Thyroid gland (tissue), 4 donors: Measurements from ENCODE around the gene ZNF213.

ENCODE experiments used
- CTCF ChIP-seq, 6 experiments: fragments of 200-600 bp in 3 of 6; fragments of 450-650 bp in 3 of 6; sonication (generic) in 3 of 6; IDR thresholded peaks; one replicate each; pipeline ENCODE4 v1.5.1; 2016 to 2019; ENCODE audit warnings: antibody characterized with exemption in 6 of 6, mild to moderate bottlenecking in 2 of 6, inconsistent platforms in 1 of 6, moderate library complexity in 1 of 6
- POLR2A ChIP-seq, 2 donors: fragments of 450-650 bp; IDR thresholded peaks; one replicate each; pipeline ENCODE4 v1.6.1; 2017; ENCODE audit warnings: antibody characterized with exemption in 2 of 2, mild to moderate bottlenecking in 2 of 2, moderate library complexity in 1 of 2

- TF ChIP-seq POLR2A (IDR thresholded peaks at IDR 0.05) (no peak), CTCF (IDR thresholded peaks at IDR 0.05) (no peak)
Measured at GRCh38 chr16:3152991-3153368, 18.2 kb downstream of the ZNF213 start.
